Common myeloid progenitor, CD34-positive (primary cell): ENCODE data around the gene LHFPL2.

Experiments
- CTCF ChIA-PET: fragments of 350-600 bp; sonication (Branson Sonifier 250); formaldehyde crosslinking; loops from one replicate; lab custom pipeline; 2021; ENCODE audit warnings: antibody characterized with exemption; lab: Charles Lee
- POLR2A ChIA-PET: fragments of 350-600 bp; sonication (Branson Sonifier 250); formaldehyde crosslinking; loops from one replicate; lab custom pipeline; 2021; ENCODE audit warnings: antibody characterized with exemption; lab: Charles Lee
- DNase-seq, 3 donors: peaks; one replicate each; pipeline versions ENCODE4 v3.0.0 to v3.0.0-alpha.2; 2013
- H3K27ac ChIP-seq, 2 experiments: 1 replicate in 1 of 2; 2 replicates in 1 of 2; pipeline ENCODE4 v1.7.0; 2013; ENCODE audit warnings: inconsistent platforms in 2 of 2, low read length in 2 of 2, mild to moderate bottlenecking in 2 of 2, low read depth in 1 of 2, moderate library complexity in 1 of 2; ENCODE audit not compliant: severe bottlenecking in 2 of 2, insufficient read depth in 1 of 2, poor library complexity in 1 of 2
- H3K27me3 ChIP-seq, 5 experiments: replicated peaks in 2 of 5; 1 replicate in 3 of 5; 2 replicates in 2 of 5; pipeline versions ENCODE4 v1.6.1 to v1.7.0; 2013; ENCODE audit warnings: low read length in 4 of 5, mild to moderate bottlenecking in 2 of 5, moderate library complexity in 2 of 5, inconsistent platforms in 1 of 5; ENCODE audit not compliant: insufficient read depth in 5 of 5, control insufficient read depth in 4 of 5
- H3K36me3 ChIP-seq, 4 experiments: 1 replicate in 2 of 4; 2 replicates in 2 of 4; pipeline versions ENCODE4 v1.6.1 to v1.7.0; 2013; ENCODE audit warnings: low read length in 3 of 4, control low read depth in 1 of 4, mild to moderate bottlenecking in 1 of 4; ENCODE audit not compliant: control insufficient read depth in 4 of 4, insufficient read depth in 4 of 4
- H3K4me1 ChIP-seq, 4 experiments: 1 replicate in 3 of 4; 2 replicates in 1 of 4; pipeline versions ENCODE4 v1.6.1 to v1.7.1; 2013; ENCODE audit warnings: low read length in 3 of 4, mild to moderate bottlenecking in 3 of 4, control low read depth in 1 of 4, inconsistent platforms in 1 of 4, moderate library complexity in 1 of 4; ENCODE audit not compliant: control insufficient read depth in 4 of 4, insufficient read depth in 4 of 4; ENCODE audit errors: control extremely low read depth in 1 of 4
- H3K4me3 ChIP-seq, 7 experiments: 1 replicate in 4 of 7; 2 replicates in 3 of 7; pipeline versions ENCODE4 v1.5.1 to v1.7.0; 2013; ENCODE audit warnings: mild to moderate bottlenecking in 7 of 7, low read length in 6 of 7, moderate library complexity in 6 of 7, inconsistent platforms in 2 of 7, low read depth in 2 of 7, control low read depth in 1 of 7; ENCODE audit not compliant: insufficient read depth in 4 of 7, control insufficient read depth in 1 of 7; ENCODE audit errors: extremely low read depth in 1 of 7
- H3K9me3 ChIP-seq, 5 experiments: 1 replicate in 4 of 5; 2 replicates in 1 of 5; pipeline versions ENCODE4 v1.6.1 to v1.7.1; 2013; ENCODE audit warnings: low read length in 4 of 5, mild to moderate bottlenecking in 2 of 5, inconsistent platforms in 1 of 5, low read depth in 1 of 5, moderate library complexity in 1 of 5; ENCODE audit not compliant: control insufficient read depth in 4 of 5, insufficient read depth in 2 of 5; ENCODE audit errors: control extremely low read depth in 1 of 5
- WGBS: methylation state at CpG from one replicate; pipeline ENCODE4 v1.1.5; 2013; ENCODE audit not compliant: insufficient coverage; 5-methylcytosine and 5-hydroxymethylcytosine counted together

The LHFPL2 gene

GRCh38 chr5:78447775-78448424 lies 200.7 kb downstream of the LHFPL2 start:
- H3K4me1 ChIP-seq = no peaks in the 10 kb centered on the region
- no peak overlapping the region for H3K27ac ChIP-seq
- WGBS = no CpG with 5 or more reads among the region's 3 CpGs
- H3K4me3 ChIP-seq = no peak overlapping the region
- POLR2A ChIA-PET = no interaction called here
- no peak for DNase-seq
- H3K27me3 ChIP-seq = no peaks in the 10 kb centered on the region
- CTCF ChIA-PET = no interaction called here
- no peaks in the 10 kb centered on the region for H3K9me3 ChIP-seq
- H3K36me3 ChIP-seq = peaks cover 0 to 18% (median 3%) of the 10 kb centered on the region in 4 experiments
